ENCODE measurements around the gene SCAF11.

Gene SCAF11

DNA sequence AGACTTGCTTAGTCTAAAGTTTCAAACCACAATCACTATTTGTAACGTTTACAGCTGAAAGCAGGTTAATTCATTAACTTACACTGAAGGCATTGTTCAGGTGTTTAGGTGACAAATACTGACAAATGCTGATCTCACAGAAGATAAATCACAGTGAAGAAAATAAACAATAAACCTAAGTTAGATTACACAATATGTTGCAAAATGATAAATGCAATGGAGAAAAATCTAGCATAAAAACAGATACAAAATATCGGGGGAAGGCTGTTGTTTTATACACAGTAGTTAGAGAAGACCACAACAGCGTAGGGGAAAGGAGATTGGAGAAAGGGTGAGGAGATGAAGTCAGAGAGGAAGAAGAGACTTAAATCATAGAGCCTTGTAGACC, 3.0 kb downstream of the SCAF11 start:
- Histone ChIP-seq H3K9ac (peak overlapping the region; percentile 26 to 99 (median 99); a peak in 15 of 22 replicates), H3K36me3 (peaks cover 6 to 57% (median 39%) of the 10 kb centered on the region in 11 experiments; a peak in 21 of 22 replicates), H3K4me2 (peak overlapping the region; percentile 71 to 96 (median 84)), H3K27ac (peak overlapping the region; percentile 15 to 100 (median 98); a peak in 19 of 22 replicates), H3K9me3 (replicated peaks in 1 of 11) (peaks cover 0 to 24% (median 16%) of the 10 kb centered on the region in 11 experiments; a peak in 10 of 22 replicates), H3K4me3 (peak overlapping the region in 8 of 10 experiments; percentile 0 to 97 (median 94); a peak in 9 of 20 replicates), H4K20me1 (peaks cover 34 to 75% (median 71%) of the 10 kb centered on the region in 11 experiments; a peak in 20 of 22 replicates), H3K4me1 (peaks cover 41 to 66% (median 50%) of the 10 kb centered on the region in 10 experiments), H3K27me3 (no peaks in the 10 kb centered on the region)
- no peak for TF ChIP-seq Cebpa-rat (IDR thresholded peaks at IDR 0.05)

DNA sequence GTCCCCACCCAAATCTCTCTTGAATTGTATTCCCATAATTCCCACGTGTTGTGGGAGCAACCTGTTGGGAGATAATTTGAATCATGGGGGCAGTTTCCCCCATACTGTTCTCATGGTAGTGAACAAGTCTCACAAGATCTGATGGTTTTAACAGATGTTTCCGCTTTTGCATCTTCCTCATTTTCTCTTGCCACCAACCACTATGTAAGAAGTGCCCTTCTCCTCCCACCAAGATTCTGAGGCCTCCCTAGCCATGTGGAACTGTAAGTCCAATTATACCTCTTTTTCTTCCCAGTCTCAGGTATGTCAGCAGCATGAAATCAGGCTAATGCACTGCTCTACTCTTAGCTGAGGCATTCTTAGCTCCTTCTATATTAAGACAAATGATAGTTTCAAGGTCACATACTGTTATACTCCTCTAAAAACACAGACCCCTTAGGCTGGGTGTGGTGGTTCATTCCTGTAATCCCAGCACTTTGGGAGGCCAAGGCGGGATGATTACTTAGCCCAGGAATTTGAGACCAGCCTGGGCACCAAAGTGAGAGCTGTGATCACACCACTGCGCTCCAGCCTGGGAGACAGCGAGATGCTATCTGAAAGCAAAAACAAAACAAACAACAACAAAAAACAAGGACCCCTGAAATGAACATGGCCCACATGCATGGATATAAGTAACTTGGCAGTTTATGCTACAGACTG, 3.6 kb downstream of the SCAF11 start:
- H3K27ac ChIP-seq: peak overlapping the region; percentile 18 to 100 (median 98); a peak in 21 of 22 replicates
- peak overlapping the region in 7 of 10 experiments; percentile 0 to 97 (median 25); a peak in 8 of 20 replicates for H3K4me3 ChIP-seq
- no peaks in the 10 kb centered on the region for H3K27me3 ChIP-seq
- H3K9ac ChIP-seq: peak overlapping the region in 10 of 11 experiments; percentile 18 to 99 (median 98); a peak in 15 of 22 replicates
- H4K20me1 ChIP-seq: peaks cover 36 to 80% (median 76%) of the 10 kb centered on the region in 11 experiments; a peak in 20 of 22 replicates
- H3K4me2 ChIP-seq: peak overlapping the region; percentile 71 to 96 (median 84)
- peaks cover 41 to 71% (median 50%) of the 10 kb centered on the region in 10 experiments for H3K4me1 ChIP-seq
- TF ChIP-seq Cebpa-rat (IDR thresholded peaks at IDR 0.05): no peak
- H3K36me3 ChIP-seq: peaks cover 8 to 63% (median 42%) of the 10 kb centered on the region in 11 experiments; a peak in 21 of 22 replicates
- peaks cover 0 to 27% (median 18%) of the 10 kb centered on the region in 11 experiments; a peak in 10 of 22 replicates for H3K9me3 ChIP-seq (replicated peaks in 1 of 11)

DNA sequence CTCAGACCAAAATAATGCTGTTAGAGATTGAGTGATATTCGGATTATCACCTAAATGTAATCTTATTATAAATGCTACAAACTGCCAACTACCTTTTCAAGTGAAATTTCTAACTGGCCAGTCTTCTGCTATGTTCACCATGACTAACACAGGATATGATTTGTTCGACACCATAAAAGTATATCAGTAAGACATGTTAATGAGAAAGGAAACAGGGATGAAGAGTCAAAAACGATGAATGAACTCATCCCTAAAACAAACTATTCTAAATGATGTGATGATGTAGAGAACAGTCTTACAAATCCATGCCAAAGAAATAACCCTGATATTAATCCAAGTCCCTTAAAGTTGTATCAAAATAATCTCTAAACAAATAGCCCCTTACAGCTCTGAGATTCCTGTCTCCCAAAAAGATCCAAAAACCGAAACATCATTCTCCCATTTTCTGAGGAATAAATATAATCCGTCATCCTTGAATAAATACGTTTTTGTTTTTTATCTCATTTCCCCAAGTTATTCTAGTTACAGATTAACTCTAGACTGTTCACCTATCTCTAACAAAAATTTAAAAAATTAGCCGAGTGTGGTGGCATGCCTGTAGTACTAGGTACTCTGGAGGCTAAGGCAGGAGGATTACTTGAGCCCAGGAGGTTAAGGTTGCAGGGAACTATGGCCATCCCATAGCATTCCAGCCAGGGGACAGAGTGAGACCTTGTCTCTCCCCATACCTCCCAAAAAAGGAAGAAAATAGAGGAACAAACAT, 9.1 kb downstream of the SCAF11 start:
- H3K9ac ChIP-seq: no peak overlapping the region
- no peak for TF ChIP-seq Cebpa-rat (IDR thresholded peaks at IDR 0.05)
- H3K27ac ChIP-seq: no peak overlapping the region
- peaks cover 66 to 100% (median 99%) of the 10 kb centered on the region in 11 experiments for H4K20me1 ChIP-seq
- peak overlapping the region in 1 of 11 experiments; percentile 17; a peak in 2 of 22 replicates for H3K4me2 ChIP-seq
- H3K9me3 ChIP-seq (replicated peaks in 1 of 11): peaks cover 0 to 27% (median 18%) of the 10 kb centered on the region in 11 experiments; a peak in 10 of 22 replicates
- peaks cover 14 to 96% (median 22%) of the 10 kb centered on the region in 10 experiments for H3K4me1 ChIP-seq
- H3K36me3 ChIP-seq: peaks cover 8 to 98% (median 61%) of the 10 kb centered on the region in 11 experiments; a peak in 21 of 22 replicates
- H3K27me3 ChIP-seq: no peaks in the 10 kb centered on the region
- no peak overlapping the region for H3K4me3 ChIP-seq

DNA sequence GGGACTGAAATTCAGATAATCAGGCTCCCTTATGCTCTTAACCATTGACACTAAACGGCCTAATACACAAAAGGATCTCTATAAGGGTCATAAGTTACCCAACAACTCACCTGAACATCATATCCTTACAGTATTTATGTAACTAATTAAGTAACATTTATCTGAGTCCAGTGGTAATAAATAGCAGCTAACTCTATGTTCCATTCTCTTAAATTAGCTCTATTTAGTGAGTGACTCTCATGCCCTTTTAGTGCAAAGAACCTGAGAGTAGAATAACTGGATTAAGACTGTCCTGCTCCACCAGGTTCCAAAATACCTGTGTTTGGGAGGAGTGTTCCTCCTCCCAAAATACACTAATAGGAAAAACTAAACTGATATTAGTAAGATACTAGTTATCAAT, 9.8 kb downstream of the SCAF11 start:
- H3K36me3 ChIP-seq: peaks cover 8 to 98% (median 59%) of the 10 kb centered on the region in 11 experiments; a peak in 21 of 22 replicates
- peaks cover 73 to 100% (median 99%) of the 10 kb centered on the region in 11 experiments for H4K20me1 ChIP-seq
- no peaks in the 10 kb centered on the region for H3K27me3 ChIP-seq
- H3K9me3 ChIP-seq (replicated peaks in 1 of 11): peaks cover 0 to 32% (median 18%) of the 10 kb centered on the region in 11 experiments; a peak in 19 of 22 replicates
- TF ChIP-seq Cebpa-rat (IDR thresholded peaks at IDR 0.05): no peak
- no peak overlapping the region for H3K9ac ChIP-seq
- peak overlapping the region in 2 of 11 experiments; percentile 2 to 38; a peak in 1 of 22 replicates for H3K4me2 ChIP-seq
- no peak overlapping the region for H3K27ac ChIP-seq
- peaks cover 9 to 96% (median 16%) of the 10 kb centered on the region in 10 experiments; a peak in 19 of 20 replicates for H3K4me1 ChIP-seq
- H3K4me3 ChIP-seq: no peak overlapping the region

DNA sequence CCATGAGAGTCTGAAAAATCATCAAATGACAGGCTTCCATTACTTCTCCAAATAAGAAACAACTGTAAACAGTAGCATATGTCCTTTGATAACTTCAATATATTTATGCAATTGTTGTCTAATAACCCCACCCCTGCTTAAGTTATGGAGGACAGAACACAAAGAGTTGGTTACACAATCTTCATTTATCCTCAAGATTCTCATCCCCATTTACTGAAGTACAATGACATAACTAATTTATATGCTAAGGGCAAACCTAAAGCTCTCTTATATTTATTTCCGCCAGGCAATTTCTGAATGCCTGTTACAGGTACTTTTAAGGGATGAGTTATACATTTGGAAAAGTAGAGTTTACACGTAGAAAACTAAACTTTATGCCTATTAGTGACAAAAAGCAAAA, 12.3 kb downstream of the SCAF11 start:
- H3K9me3 ChIP-seq (replicated peaks in 1 of 11): peaks cover 0 to 39% (median 31%) of the 10 kb centered on the region in 11 experiments; a peak in 18 of 22 replicates
- peaks cover 0 to 95% (median 0%) of the 10 kb centered on the region in 10 experiments; a peak in 7 of 20 replicates for H3K4me1 ChIP-seq
- H3K27me3 ChIP-seq: no peaks in the 10 kb centered on the region
- H3K27ac ChIP-seq: no peak overlapping the region
- no peak overlapping the region for H3K4me3 ChIP-seq
- no peak for TF ChIP-seq Cebpa-rat (IDR thresholded peaks at IDR 0.05)
- no peak overlapping the region for H3K9ac ChIP-seq
- peaks cover 16 to 99% (median 63%) of the 10 kb centered on the region in 11 experiments; a peak in 20 of 22 replicates for H3K36me3 ChIP-seq
- H4K20me1 ChIP-seq: peaks cover 80 to 100% (median 95%) of the 10 kb centered on the region in 11 experiments
- 0 out of 22 replicates have a peak overlapping the region, but pooled peaks of 1 of the 11 experiments have one; percentile 5 for H3K4me2 ChIP-seq

DNA sequence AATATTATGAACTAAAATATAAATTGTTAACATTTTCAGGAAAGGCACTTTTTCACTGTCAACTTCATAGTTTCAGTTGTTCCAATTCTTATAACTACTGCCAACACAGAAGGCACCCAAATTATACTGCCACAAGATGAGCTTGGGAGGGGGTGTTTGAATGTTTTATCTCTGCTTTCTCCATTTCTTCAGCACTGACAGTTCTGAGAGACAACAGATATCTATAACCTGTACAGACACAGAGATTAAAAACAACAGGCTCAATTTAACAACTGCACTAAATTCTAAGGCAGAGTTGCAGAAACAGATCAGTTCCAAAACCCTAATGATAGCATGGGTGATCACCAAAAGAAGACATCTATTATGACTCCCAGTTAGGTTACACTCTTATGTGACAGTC, 12.8 kb downstream of the SCAF11 start:
- H3K4me2 ChIP-seq: 0 out of 22 replicates have a peak overlapping the region, but pooled peaks of 1 of the 11 experiments have one; percentile 5
- no peak overlapping the region for H3K9ac ChIP-seq
- H3K36me3 ChIP-seq: peaks cover 16 to 97% (median 58%) of the 10 kb centered on the region in 11 experiments; a peak in 20 of 22 replicates
- no peaks in the 10 kb centered on the region for H3K27me3 ChIP-seq
- peaks cover 0 to 39% (median 27%) of the 10 kb centered on the region in 11 experiments; a peak in 18 of 22 replicates for H3K9me3 ChIP-seq (replicated peaks in 1 of 11)
- peaks cover 76 to 98% (median 90%) of the 10 kb centered on the region in 11 experiments for H4K20me1 ChIP-seq
- no peak overlapping the region for H3K4me3 ChIP-seq
- no peak overlapping the region for H3K27ac ChIP-seq
- H3K4me1 ChIP-seq: peaks cover 0 to 93% (median 0%) of the 10 kb centered on the region in 10 experiments; a peak in 7 of 20 replicates
- no peak for TF ChIP-seq Cebpa-rat (IDR thresholded peaks at IDR 0.05)

DNA sequence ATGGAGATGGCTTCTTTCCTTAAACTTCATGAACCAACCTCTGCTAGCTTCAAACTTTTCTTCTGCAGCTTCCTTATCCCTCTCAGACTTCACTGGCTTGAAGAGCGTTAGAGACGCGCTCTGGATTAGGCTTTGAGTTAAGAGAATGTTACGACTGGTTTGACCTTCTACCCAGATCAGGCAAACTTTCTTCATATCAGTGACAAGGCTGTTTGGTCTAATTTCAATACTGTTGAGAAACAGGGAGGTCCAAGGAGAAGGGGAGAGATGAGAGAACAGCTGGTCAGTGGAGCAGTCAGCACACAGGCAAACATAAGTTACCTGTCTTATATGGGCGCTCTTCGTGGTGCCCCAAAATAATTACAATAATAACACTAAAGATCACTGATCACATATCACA, 14.9 kb downstream of the SCAF11 start:
- peaks cover 0 to 52% (median 42%) of the 10 kb centered on the region in 11 experiments; a peak in 18 of 22 replicates for H3K9me3 ChIP-seq (replicated peaks in 1 of 11)
- H3K4me2 ChIP-seq: no peak overlapping the region
- no peak for TF ChIP-seq Cebpa-rat (IDR thresholded peaks at IDR 0.05)
- H3K9ac ChIP-seq: no peak overlapping the region
- peaks cover 0 to 94% (median 0%) of the 10 kb centered on the region in 10 experiments; a peak in 7 of 20 replicates for H3K4me1 ChIP-seq
- peaks cover 32 to 97% (median 70%) of the 10 kb centered on the region in 11 experiments; a peak in 21 of 22 replicates for H3K36me3 ChIP-seq
- peaks cover 64 to 98% (median 88%) of the 10 kb centered on the region in 11 experiments for H4K20me1 ChIP-seq
- no peak overlapping the region for H3K27ac ChIP-seq
- H3K4me3 ChIP-seq: no peak overlapping the region
- no peaks in the 10 kb centered on the region for H3K27me3 ChIP-seq

DNA sequence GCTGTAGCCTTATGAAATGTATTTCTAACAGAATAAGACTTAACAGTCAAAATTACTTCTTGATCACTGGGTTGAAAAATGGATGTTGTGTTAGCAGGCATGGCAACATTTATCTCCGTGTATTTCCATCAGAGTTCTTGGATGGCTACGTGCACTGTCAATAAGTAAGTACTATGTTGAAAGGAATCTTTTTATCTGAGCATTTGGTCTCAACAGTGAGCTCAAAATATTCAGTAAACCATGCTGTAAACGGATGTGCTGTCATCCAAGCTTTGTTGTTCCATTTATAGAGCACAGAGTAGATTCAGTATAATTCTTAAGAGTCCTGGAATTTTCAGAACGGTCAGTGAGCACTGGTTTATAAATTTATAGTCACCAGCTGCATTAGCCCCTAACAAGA, 15.5 kb downstream of the SCAF11 start:
- H4K20me1 ChIP-seq: peaks cover 64 to 98% (median 88%) of the 10 kb centered on the region in 11 experiments

More for the DNA sequence above, 15.5 kb downstream of the SCAF11 start:
- Histone ChIP-seq H3K9ac (no peak overlapping the region), H3K4me1 (peaks cover 0 to 92% (median 0%) of the 10 kb centered on the region in 10 experiments; a peak in 7 of 20 replicates), H3K36me3 (peaks cover 37 to 97% (median 72%) of the 10 kb centered on the region in 11 experiments), H3K27me3 (no peaks in the 10 kb centered on the region), H3K27ac (no peak overlapping the region), H3K9me3 (replicated peaks in 1 of 11) (peaks cover 0 to 58% (median 48%) of the 10 kb centered on the region in 11 experiments; a peak in 18 of 22 replicates), H3K4me3 (no peak overlapping the region), H3K4me2 (no peak overlapping the region)
- no peak for TF ChIP-seq Cebpa-rat (IDR thresholded peaks at IDR 0.05)
